DMS79 treated with DMSO at 0.1 percent for 48 hours (cell line): ENCODE results near the gene TOMM20.
A peak's percentile ranks its signal among the peaks of the same experiment; 100 is the strongest.

ENCODE experiments used
- DNase-seq: peaks from one replicate; lab custom pipeline; 2025; lab: John Stamatoyannopoulos, UW

Gene TOMM20

DNA sequence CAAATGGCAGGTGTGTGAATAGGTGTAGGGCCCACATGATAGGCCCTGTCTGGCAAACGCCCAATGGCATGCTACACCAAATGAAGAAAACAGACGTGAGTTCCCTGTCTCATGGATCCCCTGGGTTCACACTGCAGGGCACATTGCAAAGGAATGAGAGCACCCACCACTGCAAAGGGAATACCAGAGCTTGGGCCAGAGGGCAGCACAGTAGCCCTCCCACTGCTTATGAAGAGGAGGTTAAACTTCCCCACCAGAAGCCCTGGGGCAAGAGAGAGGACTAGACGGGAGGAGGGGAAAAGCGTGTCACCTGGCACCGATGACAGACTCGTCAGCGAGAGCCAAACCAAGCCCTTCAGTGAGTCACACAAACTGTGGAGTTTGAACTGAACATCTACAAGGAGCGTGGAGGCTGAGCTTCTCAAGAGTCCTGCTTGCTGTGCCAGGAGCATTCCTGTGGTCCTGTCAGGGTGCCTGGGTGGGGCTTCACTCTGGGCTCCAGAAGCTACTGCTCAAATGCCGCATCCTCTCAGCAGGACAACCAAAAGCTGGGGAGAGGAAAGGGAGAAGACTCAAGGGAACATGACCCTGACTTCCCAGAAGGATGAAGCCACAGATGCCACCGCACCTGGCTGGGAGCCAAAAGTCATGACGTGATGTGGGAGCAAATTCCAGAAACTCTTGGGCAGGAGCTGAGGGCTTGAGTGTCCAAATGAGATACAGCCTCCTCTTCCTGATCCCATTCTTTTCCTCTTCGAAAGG is 61.1 kb downstream of the TOMM20 start:
- DNase-seq: peak; percentile 92

DNA sequence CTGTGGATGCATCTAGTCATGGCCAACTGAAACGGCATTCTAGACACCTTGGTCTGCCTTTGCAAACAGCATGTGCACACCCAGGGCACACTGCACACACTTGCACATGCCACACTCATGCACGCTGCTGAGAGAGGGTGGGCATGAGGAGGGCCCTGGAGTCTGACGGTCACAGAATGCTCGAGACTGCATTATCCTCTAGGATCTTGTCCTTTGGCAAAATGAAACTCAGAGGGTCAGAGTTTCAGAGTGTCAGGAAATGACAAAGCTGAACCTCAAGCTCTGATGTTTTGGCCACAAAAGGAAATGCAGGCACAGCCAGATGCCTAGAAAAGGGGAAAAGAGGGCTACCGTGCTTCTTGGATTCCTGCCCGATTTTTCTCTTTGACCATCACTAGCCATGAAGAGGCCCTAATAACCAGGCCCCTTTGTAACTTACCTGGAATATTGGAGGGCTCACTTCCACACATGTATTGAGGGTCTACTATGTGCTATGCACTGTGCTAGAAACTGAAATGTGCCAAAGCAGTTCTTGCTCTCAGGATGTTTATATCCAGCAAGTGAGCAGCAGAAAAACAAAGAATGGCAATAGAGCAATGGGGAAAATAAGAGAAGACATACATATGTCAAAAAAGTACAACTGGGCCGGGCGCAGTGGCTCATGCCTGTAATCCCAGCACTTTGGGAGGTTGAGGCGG is 65.4 kb downstream of the TOMM20 start:
- DNase-seq: no peak

DNA sequence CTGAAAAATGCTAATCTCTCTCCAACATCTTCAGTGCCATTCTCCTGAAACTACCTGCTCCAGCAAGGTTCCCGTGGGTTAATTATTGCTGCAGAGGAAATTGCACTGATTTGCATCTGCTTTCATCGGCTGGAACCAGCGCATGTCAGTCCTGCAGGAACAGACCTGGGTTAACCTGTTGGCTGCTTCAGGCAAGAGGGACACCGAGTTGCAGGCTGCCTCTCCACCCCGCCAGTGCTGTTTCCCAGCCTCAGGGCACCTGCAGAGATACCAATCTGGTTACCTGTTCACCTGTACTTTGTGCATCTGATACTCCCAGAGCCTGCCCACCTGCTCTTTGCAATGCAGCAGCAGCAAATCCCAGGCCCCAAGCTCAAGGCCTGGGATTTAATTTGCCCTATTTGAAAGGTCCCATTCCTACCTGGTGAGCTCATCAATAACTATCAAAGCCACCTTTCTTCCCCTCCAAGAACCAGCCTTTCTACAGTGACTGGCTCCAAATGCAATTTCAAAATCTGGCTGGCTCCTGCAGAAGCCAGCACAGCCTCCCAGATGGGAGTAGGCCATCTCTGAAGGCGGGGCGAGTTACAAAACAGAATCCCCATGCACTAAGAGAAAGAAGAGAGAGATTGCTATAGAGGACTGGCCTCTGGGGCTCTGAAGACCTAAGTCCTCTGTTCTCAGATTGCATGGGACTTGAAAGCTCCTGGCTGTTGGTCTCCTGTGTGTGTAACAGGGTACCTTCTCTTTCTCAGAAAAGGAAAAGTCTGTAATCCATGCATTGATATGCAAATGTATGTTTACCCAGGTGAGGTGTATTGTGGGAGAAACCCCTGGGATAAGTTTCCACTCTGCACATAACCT is 67.8 kb downstream of the TOMM20 start:
- DNase-seq: no peak
